ENCODE results near the gene HMGN1. TPM values are rescaled to one million over a fixed set of nuclear protein-coding genes. Genes with fewer than 3 reads are reported as not detected.

The HMGN1 gene
- total RNA-seq, 2 donors from 2014 or later: 526 to 626 TPM

GRCh38 chr21:39319251-39319756, 29.6 kb downstream of the HMGN1 start:
- no peaks in the 10 kb centered on the region for H3K9me3 ChIP-seq (ENCODE audit: control insufficient read depth, low read length)
- no peaks in the 10 kb centered on the region for H3K36me3 ChIP-seq (ENCODE audit: control insufficient read depth, insufficient read depth, low read length)
- no peak overlapping the region for H3K4me3 ChIP-seq (ENCODE audit: low read length)
- peaks cover 15% of the 10 kb centered on the region for H3K36me3 Mint-ChIP-seq (ENCODE audit: low read depth)
- H3K27me3 Mint-ChIP-seq (ENCODE audit: insufficient read depth): no peaks in the 10 kb centered on the region
- no peak overlapping the region for H3K27ac ChIP-seq (ENCODE audit: low read depth, low read length)
- WGBS, 2 experiments (ENCODE audit: insufficient coverage in 1 of 2, insufficient read length in 1 of 2): 82 to 100% methylated on average over 3 of the region's 6 CpGs
- H3K27ac Mint-ChIP-seq: no peak overlapping the region
- no peak for DNase-seq
- H3K9ac ChIP-seq (ENCODE audit: extremely low read depth, low read length, poor library complexity, severe bottlenecking): no peak overlapping the region
- no peaks in the 10 kb centered on the region for H3K27me3 ChIP-seq (ENCODE audit: control insufficient read depth, insufficient read depth, low read length, poor library complexity, severe bottlenecking)
- H3K4me3 Mint-ChIP-seq: no peak overlapping the region
- TF ChIP-seq CTCF (conservative IDR thresholded peaks at IDR 0.05): no peak
- peaks cover 4% of the 10 kb centered on the region for H3K4me1 Mint-ChIP-seq
- no peaks in the 10 kb centered on the region for H3K9me3 Mint-ChIP-seq
- H3K4me1 ChIP-seq (ENCODE audit: control insufficient read depth, insufficient read depth, low read length): no peaks in the 10 kb centered on the region

- Mint-ChIP-seq H3K27ac (no peak overlapping the region), H3K9me3 (no peaks in the 10 kb centered on the region), H3K4me1 (peaks cover 5% of the 10 kb centered on the region), H3K27me3 (ENCODE audit: insufficient read depth) (no peaks in the 10 kb centered on the region), H3K4me3 (no peak overlapping the region), H3K36me3 (ENCODE audit: low read depth) (peaks cover 15% of the 10 kb centered on the region)
- no peak for TF ChIP-seq CTCF (conservative IDR thresholded peaks at IDR 0.05)
- no peak overlapping the region for H3K27ac ChIP-seq (ENCODE audit: low read depth, low read length)
- WGBS, 2 experiments (ENCODE audit: insufficient coverage in 1 of 2, insufficient read length in 1 of 2): 97 to 98% methylated on average over 6 to 8 of the region's 8 CpGs
- no peaks in the 10 kb centered on the region for H3K4me1 ChIP-seq (ENCODE audit: control insufficient read depth, insufficient read depth, low read length)
- H3K27me3 ChIP-seq (ENCODE audit: control insufficient read depth, insufficient read depth, low read length, poor library complexity, severe bottlenecking): no peaks in the 10 kb centered on the region
- no peaks in the 10 kb centered on the region for H3K9me3 ChIP-seq (ENCODE audit: control insufficient read depth, low read length)
- no peak overlapping the region for H3K9ac ChIP-seq (ENCODE audit: extremely low read depth, low read length, poor library complexity, severe bottlenecking)
- H3K36me3 ChIP-seq (ENCODE audit: control insufficient read depth, insufficient read depth, low read length): no peaks in the 10 kb centered on the region
- no peak overlapping the region for H3K4me3 ChIP-seq (ENCODE audit: low read length)
- DNase-seq: no peak
These were observed 30.6 kb downstream of the HMGN1 start for GRCh38 chr21:39318091-39318959.

DNA sequence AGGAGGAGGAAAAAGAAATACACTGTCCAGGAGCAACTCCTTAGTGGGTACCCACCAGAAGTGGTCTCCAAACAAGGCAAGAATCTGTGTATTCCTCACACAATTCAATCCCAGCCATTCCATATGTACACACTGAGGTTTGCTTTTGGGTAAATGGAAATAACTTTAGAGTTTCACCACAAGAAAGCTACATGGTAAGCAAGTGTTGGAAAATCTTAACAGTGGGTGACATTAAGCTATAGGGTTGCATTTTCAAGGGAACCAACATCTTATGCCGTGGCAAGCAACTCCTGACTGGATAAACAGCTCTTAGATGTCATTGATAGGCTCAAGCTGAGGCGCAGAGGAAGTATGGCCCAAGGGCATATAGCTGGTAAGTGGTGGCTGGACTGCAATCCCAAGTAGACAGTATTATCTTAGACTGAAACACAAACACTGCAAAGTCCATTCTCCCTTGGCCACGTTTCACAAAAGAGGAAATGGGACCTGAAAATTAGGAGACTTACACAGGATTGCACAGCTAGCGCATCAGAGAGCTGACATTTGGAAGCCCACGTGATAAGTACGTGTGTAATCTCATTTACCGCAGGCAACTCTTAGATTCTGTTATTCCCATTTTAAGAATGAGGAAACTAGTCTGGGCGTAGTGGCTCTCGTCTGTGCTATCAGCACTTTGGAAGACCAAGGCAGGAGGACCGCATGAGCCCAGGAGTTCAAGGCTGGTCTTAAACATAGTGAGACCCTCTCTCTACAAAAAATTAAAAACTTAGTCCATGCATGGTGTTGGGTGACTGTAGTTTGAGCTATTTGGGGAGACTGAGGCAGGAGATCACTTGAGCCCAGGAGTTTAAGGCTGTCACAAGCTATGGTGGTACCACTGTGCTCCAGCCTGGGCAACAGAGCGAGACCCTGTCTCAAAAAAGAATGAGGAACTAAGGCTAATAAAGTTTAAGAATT, 31.5 kb downstream of the HMGN1 start:
- Mint-ChIP-seq H3K27me3 (ENCODE audit: insufficient read depth) (no peaks in the 10 kb centered on the region), H3K4me1 (peaks cover 5% of the 10 kb centered on the region), H3K36me3 (ENCODE audit: low read depth) (peaks cover 15% of the 10 kb centered on the region), H3K4me3 (no peak overlapping the region), H3K9me3 (no peaks in the 10 kb centered on the region), H3K27ac (no peak overlapping the region)
- 86% methylated on average over 10 to 11 of the region's 11 CpGs for WGBS, 2 experiments (ENCODE audit: insufficient coverage in 1 of 2, insufficient read length in 1 of 2)
- Histone ChIP-seq H3K4me3 (ENCODE audit: low read length) (no peak overlapping the region), H3K9ac (ENCODE audit: extremely low read depth, low read length, poor library complexity, severe bottlenecking) (no peak overlapping the region), H3K27me3 (ENCODE audit: control insufficient read depth, insufficient read depth, low read length, poor library complexity, severe bottlenecking) (no peaks in the 10 kb centered on the region), H3K9me3 (ENCODE audit: control insufficient read depth, low read length) (no peaks in the 10 kb centered on the region), H3K36me3 (ENCODE audit: control insufficient read depth, insufficient read depth, low read length) (no peaks in the 10 kb centered on the region), H3K27ac (ENCODE audit: low read depth, low read length) (no peak overlapping the region), H3K4me1 (ENCODE audit: control insufficient read depth, insufficient read depth, low read length) (no peaks in the 10 kb centered on the region)
- DNase-seq: no peak
- no peak for TF ChIP-seq CTCF (conservative IDR thresholded peaks at IDR 0.05)
